K562 (cell line): ENCODE results near the gene CLDN11. TPM values are rescaled to one million over a fixed set of nuclear protein-coding genes. Genes with fewer than 3 reads are reported as not detected.

ENCODE experiments used
- ATAC-seq: fragments of 200-7000 bp; cut with Tn5 transposase; 3 replicates; pipeline ENCODE4 v1.9.1; 2020; ENCODE audit warnings: moderate library complexity
- BruUV-seq: library from RNA; stranded (reverse); fragments of 400-500 nt; replicated peaks from 2 replicates; lab custom pipeline; 2021; lab: Mats Ljungman, UMichigan
- CTCF ChIA-PET: fragments of 300-600 bp; formaldehyde crosslinking; extraction: SDS; loops from one replicate; lab custom pipeline; 2021; ENCODE audit warnings: low intra/inter-chr PET ratio; lab: Yijun Ruan, JAX
- POLR2A ChIA-PET: fragments of 300-600, 350-650 bp; sonication (Branson Sonifier 250); formaldehyde crosslinking; extraction: SDS; loops from one replicate; lab custom pipeline; 2021; ENCODE audit warnings: antibody characterized with exemption, inconsistent platforms; lab: Yijun Ruan, JAX
- DNase-seq, 4 experiments: peaks; one replicate each; pipeline versions ENCODE4 v3.0.0 to v3.0.0-alpha.2; 2011 to 2018; ENCODE audit warnings: low spot score in 3 of 4, mixed read lengths in 3 of 4; ENCODE audit errors: extremely low read depth in 1 of 4
- FAIRE-seq: peaks from 2 replicates; lab custom pipeline; 2011; peaks lifted over from hg19 to GRCh38; lab: Jason Lieb, UNC
- H2AFZ ChIP-seq: 2 replicates; pipeline ENCODE4 v1.6.0; 2011; ENCODE audit warnings: low read depth, low read length, control low read depth, inconsistent platforms
- H3K27ac ChIP-seq: fragments of 200-600 bp; 3 replicates; pipeline ENCODE4 v1.8.0; 2011; ENCODE audit warnings: low read depth, mild to moderate bottlenecking, control low read depth, inconsistent platforms, low read length, moderate library complexity, mixed read lengths; ENCODE audit errors: extremely low read depth
- H3K27me3 ChIP-seq, 2 experiments: fragments of 300-600 bp in 1 of 2; 2 replicates in 1 of 2; 3 replicates in 1 of 2; pipeline versions ENCODE4 v1.6.0 to v1.8.0; 2011; ENCODE audit warnings: inconsistent platforms in 2 of 2, low read length in 2 of 2, mild to moderate bottlenecking in 1 of 2, mixed read lengths in 1 of 2, moderate library complexity in 1 of 2; ENCODE audit not compliant: control insufficient read depth in 2 of 2, insufficient read depth in 2 of 2
- H3K36me3 ChIP-seq: fragments of 300-600 bp; 3 replicates; pipeline ENCODE4 v1.8.0; 2011; ENCODE audit warnings: mild to moderate bottlenecking, low read length, inconsistent platforms; ENCODE audit not compliant: control insufficient read depth, insufficient read depth
- H3K4me1 ChIP-seq, 2 experiments: fragments of 200-600 bp in 1 of 2; replicated peaks in 1 of 2; 2 replicates in 1 of 2; 3 replicates in 1 of 2; pipeline versions ENCODE4 v1.5.1 to v1.8.0; 2011; ENCODE audit warnings: inconsistent platforms in 2 of 2, low read length in 2 of 2, mild to moderate bottlenecking in 1 of 2, mixed read lengths in 1 of 2, moderate library complexity in 1 of 2; ENCODE audit not compliant: control insufficient read depth in 2 of 2, insufficient read depth in 2 of 2
- H3K4me2 ChIP-seq: 2 replicates; pipeline ENCODE4 v1.6.1; 2011; ENCODE audit warnings: low read length, control low read depth, inconsistent platforms, mixed read lengths; ENCODE audit not compliant: insufficient read depth
- H3K4me3 ChIP-seq: fragments of 200-600 bp; sonication (generic), shearing (Covaris generic); 2 replicates; pipeline ENCODE4 v1.5.1; 2016; ENCODE audit warnings: control low read depth, inconsistent platforms
- H3K79me2 ChIP-seq: fragments of 200-600 bp; 3 replicates; pipeline ENCODE4 v1.8.0; 2011; ENCODE audit warnings: low read length, inconsistent platforms; ENCODE audit not compliant: control insufficient read depth, insufficient read depth
- H3K9ac ChIP-seq, 2 experiments: 2 replicates each; pipeline versions ENCODE4 v1.6.0 to v1.6.1; 2011; ENCODE audit warnings: low read depth in 2 of 2, low read length in 2 of 2, control low read depth in 1 of 2, inconsistent platforms in 1 of 2, mild to moderate bottlenecking in 1 of 2, mixed read lengths in 1 of 2; ENCODE audit not compliant: insufficient read depth in 1 of 2
- H3K9me1 ChIP-seq: one replicate; pipeline ENCODE4 v1.6.0; 2011; ENCODE audit warnings: inconsistent platforms, mild to moderate bottlenecking, low read length, moderate library complexity; ENCODE audit not compliant: control insufficient read depth, insufficient read depth
- H3K9me3 ChIP-seq: replicated peaks from 2 replicates; pipeline ENCODE4 v1.5.1; 2011; ENCODE audit warnings: low read depth, low read length, inconsistent platforms; ENCODE audit not compliant: control insufficient read depth, insufficient read depth
- H4K20me1 ChIP-seq: replicated peaks from 2 replicates; pipeline ENCODE4 v1.6.1; 2011; ENCODE audit warnings: low read length, inconsistent platforms, mixed read lengths; ENCODE audit not compliant: control insufficient read depth, insufficient read depth
- ADNP ChIP-seq: fragments of 200-800 bp; sonication (Bioruptor generic); IDR thresholded peaks from 2 replicates; pipeline ENCODE4 v1.6.1; 2016; ENCODE audit warnings: missing genetic modification characterization, missing compliant biosample characterization
- ATF4 ChIP-seq: fragments of 450-650 bp; formaldehyde crosslinking; IDR thresholded peaks from 2 replicates; pipeline ENCODE4 v1.4.0; 2022; ENCODE audit warnings: mild to moderate bottlenecking, moderate library complexity
- CBX8 ChIP-seq: fragments of 200-600 bp; sonication (generic); IDR thresholded peaks from 2 replicates; pipeline ENCODE4 v1.6.1; 2012; ENCODE audit warnings: borderline replicate concordance, mixed run types, low read depth, mild to moderate bottlenecking, moderate library complexity, mixed read lengths, low read length, control low read depth, inconsistent platforms; ENCODE audit not compliant: poor library complexity, severe bottlenecking; ENCODE audit errors: extremely low read depth
- CCNT2 ChIP-seq: IDR thresholded peaks from 2 replicates; pipeline ENCODE4 v1.6.1; 2011; ENCODE audit warnings: borderline replicate concordance, low read depth, mild to moderate bottlenecking, moderate library complexity, mixed read lengths, low read length; ENCODE audit not compliant: insufficient read length; ENCODE audit errors: extremely low read depth
- HNRNPK ChIP-seq: fragments of 200-400 bp; formaldehyde crosslinking; IDR thresholded peaks from one replicate; pipeline ENCODE4 v1.6.1; 2018; ENCODE audit warnings: mild to moderate bottlenecking, low read depth, low read length; ENCODE audit not compliant: poor library complexity, severe bottlenecking
- RBM22 ChIP-seq: fragments of 200-400 bp; formaldehyde crosslinking; IDR thresholded peaks from 2 replicates; pipeline ENCODE4 v1.6.1; 2018; ENCODE audit warnings: low read length, low read depth; ENCODE audit not compliant: poor library complexity, severe bottlenecking
- TGIF2 ChIP-seq: sonication (generic); formaldehyde crosslinking; IDR thresholded peaks from 2 replicates; pipeline ENCODE4 v1.8.1; 2022; ENCODE audit warnings: mild to moderate bottlenecking, missing genetic modification reagents, moderate library complexity
- TRIM24 ChIP-seq, 2 experiments: fragments of 450-650 bp; IDR thresholded peaks; 2 replicates each; pipeline ENCODE4 v1.6.1; 2016
- ZEB2 ChIP-seq: fragments of 450-650 bp; IDR thresholded peaks from 2 replicates; pipeline ENCODE4 v1.6.1; 2016
- ZNF143 ChIP-seq: sonication (generic); formaldehyde crosslinking; IDR thresholded peaks from 2 replicates; pipeline ENCODE4 v1.9.0; 2022; ENCODE audit warnings: mild to moderate bottlenecking, missing genetic modification reagents
- WGBS: fragments of 100-300 bp; shearing (Covaris generic); methylation state at CpG from one replicate; pipeline ENCODE4 v1.1.6; 2016; ENCODE audit warnings: low coverage, mixed read lengths; ENCODE audit not compliant: insufficient coverage; ENCODE audit errors: missing lambda C conversion rate; 5-methylcytosine and 5-hydroxymethylcytosine counted together
- in situ Hi-C: fragments of 300-500 bp; cut with MboI; formaldehyde crosslinking; loops from 4 replicates; pipeline ENCODE4 v1.15.0; 2018; ENCODE audit warnings: inconsistent platforms, mixed read lengths
- intact Hi-C: fragments of 100-400 bp; cut with micrococcal nuclease; formaldehyde crosslinking; loops from 2 replicates; pipeline ENCODE4 v1.14.2; 2022
- polyA plus RNA-seq, 8 experiments: library from polyadenylated mRNA; depleted of rRNA in 4 of 8; stranded (reverse) in 5 of 8; unstranded in 3 of 8; fragments of >200 nt; fragmentation: Nextera tagmentation in 2 of 8; fragmentation: Illumina TruSeq in 1 of 8; extraction: Ambion mirVana in 2 of 8; extraction: Trizol in 1 of 8; gene quantifications; 2 replicates each; pipeline versions ENCODE4 v1.2.1 to v1.2.3, GENCODE V29; 2011 to 2014; ENCODE audit warnings: inconsistent platforms in 1 of 8, missing spikeins in 1 of 8
- total RNA-seq, 7 experiments: library from RNA; depleted of rRNA in 6 of 7; stranded (reverse); fragments of >200 nt in 6 of 7; fragmentation: Illumina TruSeq in 2 of 7; extraction: Trizol in 2 of 7; gene quantifications; 2 replicates each; pipeline versions ENCODE4 v1.2.1 to v1.2.3, GENCODE V29; 2011 to 2021; ENCODE audit warnings: low replicate concordance in 1 of 7
- TF ChIP-seq, protein P1 (sequence below): fragments of 150-350 bp; conservative IDR thresholded peaks from 2 replicates; pipeline ENCODE4 v1.6.1; 2014; ENCODE audit warnings: low read length

CLDN11 gene
- total and polyA plus RNA-seq, 9 of the 15 experiments (the other 6 are each of a cell fraction or from before 2014, with no cell fraction given), result 0.05 to 0.41 (median 0.18) TPM; not detected in 1

DNA sequence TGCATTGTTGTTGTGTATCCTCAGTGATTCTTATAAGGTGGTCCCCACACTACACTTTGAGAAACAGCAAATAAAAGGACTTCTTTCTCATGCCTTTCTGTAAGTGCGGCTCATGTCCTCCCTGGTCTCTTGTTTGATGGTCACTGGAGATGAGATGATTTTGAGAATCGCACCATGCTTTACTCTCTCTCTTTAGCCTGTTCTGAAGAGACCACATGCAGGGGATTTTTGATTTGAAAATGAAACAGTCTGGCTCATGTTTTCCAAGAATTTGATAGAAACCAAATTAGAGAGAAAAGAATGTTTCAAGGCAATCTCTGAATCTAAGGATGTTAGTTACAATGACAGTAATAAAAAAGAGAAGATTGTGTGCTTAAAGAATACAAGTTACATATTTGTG is 18.0 kb downstream of the CLDN11 start:
- no peaks in the 10 kb centered on the region for H3K36me3 ChIP-seq
- no peaks in the 10 kb centered on the region for H3K9me3 ChIP-seq
- ChIA-PET CTCF (no interaction called here), POLR2A (no interaction called here)
- H3K4me2 ChIP-seq, result no peak overlapping the region
- no peak overlapping the region for H3K27ac ChIP-seq
- TF ChIP-seq ZEB2, result no peak
- TF ChIP-seq HNRNPK, result no peak
- no peak for TF ChIP-seq CCNT2
- no peak for TF ChIP-seq RBM22
- no peak for TF ChIP-seq TRIM24 (IDR thresholded peaks at IDR 0.05)
- no peak for TF ChIP-seq TGIF2 (CRISPR knock-in tag)
- no peak for TF ChIP-seq CBX8
- TF ChIP-seq ZNF143, result no peak
- TF ChIP-seq ADNP, result no peak
- TF ChIP-seq ATF4, result no peak
- TF ChIP-seq, protein P1, sequence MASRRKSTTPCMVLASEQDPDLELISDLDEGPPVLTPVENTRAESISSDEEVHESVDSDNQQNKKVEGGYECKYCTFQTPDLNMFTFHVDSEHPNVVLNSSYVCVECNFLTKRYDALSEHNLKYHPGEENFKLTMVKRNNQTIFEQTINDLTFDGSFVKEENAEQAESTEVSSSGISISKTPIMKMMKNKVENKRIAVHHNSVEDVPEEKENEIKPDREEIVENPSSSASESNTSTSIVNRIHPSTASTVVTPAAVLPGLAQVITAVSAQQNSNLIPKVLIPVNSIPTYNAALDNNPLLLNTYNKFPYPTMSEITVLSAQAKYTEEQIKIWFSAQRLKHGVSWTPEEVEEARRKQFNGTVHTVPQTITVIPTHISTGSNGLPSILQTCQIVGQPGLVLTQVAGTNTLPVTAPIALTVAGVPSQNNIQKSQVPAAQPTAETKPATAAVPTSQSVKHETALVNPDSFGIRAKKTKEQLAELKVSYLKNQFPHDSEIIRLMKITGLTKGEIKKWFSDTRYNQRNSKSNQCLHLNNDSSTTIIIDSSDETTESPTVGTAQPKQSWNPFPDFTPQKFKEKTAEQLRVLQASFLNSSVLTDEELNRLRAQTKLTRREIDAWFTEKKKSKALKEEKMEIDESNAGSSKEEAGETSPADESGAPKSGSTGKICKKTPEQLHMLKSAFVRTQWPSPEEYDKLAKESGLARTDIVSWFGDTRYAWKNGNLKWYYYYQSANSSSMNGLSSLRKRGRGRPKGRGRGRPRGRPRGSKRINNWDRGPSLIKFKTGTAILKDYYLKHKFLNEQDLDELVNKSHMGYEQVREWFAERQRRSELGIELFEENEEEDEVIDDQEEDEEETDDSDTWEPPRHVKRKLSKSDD, result no peak
- no peak overlapping the region for H3K9ac ChIP-seq
- WGBS, result 47% methylated on average over 2 of the region's 2 CpGs
- no peaks in the 10 kb centered on the region for H3K79me2 ChIP-seq
- no TSS peak for BruUV-seq
- H3K9me1 ChIP-seq, result no peaks in the 10 kb centered on the region
- ATAC-seq (no peak), FAIRE-seq (no peak), DNase-seq (no peak)
- intact Hi-C loops, result no loop called here
- peaks cover 3 to 6% of the 10 kb centered on the region in 2 experiments; a peak in 2 of 5 replicates for H3K4me1 ChIP-seq
- in situ Hi-C loops, result no loop called here
- H4K20me1 ChIP-seq, result no peaks in the 10 kb centered on the region
- H2AFZ ChIP-seq, result no peak overlapping the region
- no peaks in the 10 kb centered on the region; a peak in 1 of 5 replicates for H3K27me3 ChIP-seq
- H3K4me3 ChIP-seq, result no peak overlapping the region
